CD8-positive, alpha-beta memory T cell (primary cell): ENCODE results near the gene CC2D2A. TPM values are rescaled to one million over a fixed set of nuclear protein-coding genes. Genes with fewer than 3 reads are reported as not detected.

Source experiments
- CTCF ChIA-PET: fragments of 350-600 bp; sonication (Branson Sonifier 250); formaldehyde crosslinking; loops from one replicate; lab custom pipeline; 2021; ENCODE audit warnings: antibody characterized with exemption; lab: Charles Lee
- POLR2A ChIA-PET: fragments of 350-600 bp; sonication (Branson Sonifier 250); formaldehyde crosslinking; loops from one replicate; lab custom pipeline; 2021; ENCODE audit warnings: antibody characterized with exemption; lab: Charles Lee
- DNase-seq, 5 donors: peaks; one replicate each; pipeline versions ENCODE4 v3.0.0 to v3.0.0-alpha.2; 2020 to 2022; ENCODE audit warnings: mixed read lengths in 1 of 5
- H3K27ac ChIP-seq: one replicate; pipeline ENCODE4 v1.7.0; 2013; ENCODE audit warnings: low read depth, mild to moderate bottlenecking, low read length, moderate library complexity
- H3K27me3 ChIP-seq: 2 replicates; pipeline ENCODE4 v1.7.0; 2013; ENCODE audit warnings: low read length, mild to moderate bottlenecking; ENCODE audit not compliant: insufficient read depth, poor library complexity, severe bottlenecking
- H3K36me3 ChIP-seq: 2 replicates; pipeline ENCODE4 v1.7.0; 2013; ENCODE audit warnings: mild to moderate bottlenecking, low read length, moderate library complexity; ENCODE audit not compliant: insufficient read depth
- H3K4me1 ChIP-seq: 2 replicates; pipeline ENCODE4 v1.7.0; 2013; ENCODE audit warnings: mild to moderate bottlenecking, low read length, moderate library complexity; ENCODE audit not compliant: insufficient read depth
- H3K4me3 ChIP-seq: 2 replicates; pipeline ENCODE4 v1.7.0; 2013; ENCODE audit warnings: mild to moderate bottlenecking, low read length
- H3K9me3 ChIP-seq: 2 replicates; pipeline ENCODE4 v1.7.0; 2013; ENCODE audit warnings: mild to moderate bottlenecking, low read length
- H3K27ac Mint-ChIP-seq, 8 donors: one replicate each; pipeline ENCODE4 v1.8.0; 2020 to 2021; ENCODE audit warnings: mixed read lengths in 8 of 8, mild to moderate bottlenecking in 6 of 8, inconsistent platforms in 3 of 8, moderate library complexity in 3 of 8
- H3K27me3 Mint-ChIP-seq, 2 donors: one replicate each; pipeline ENCODE4 v1.8.0; 2020 to 2021; ENCODE audit warnings: mixed read lengths in 2 of 2, mild to moderate bottlenecking in 1 of 2, moderate library complexity in 1 of 2
- H3K36me3 Mint-ChIP-seq, 3 donors: one replicate each; pipeline ENCODE4 v1.8.0; 2020 to 2021; ENCODE audit warnings: mixed read lengths in 3 of 3, inconsistent platforms in 1 of 3, mild to moderate bottlenecking in 1 of 3
- H3K4me1 Mint-ChIP-seq, 3 donors: one replicate each; pipeline ENCODE4 v1.8.0; 2020 to 2021; ENCODE audit warnings: mixed read lengths in 3 of 3, inconsistent platforms in 1 of 3, mild to moderate bottlenecking in 1 of 3
- H3K4me3 Mint-ChIP-seq, 7 donors: one replicate each; pipeline ENCODE4 v1.8.0; 2020 to 2021; ENCODE audit warnings: mixed read lengths in 7 of 7, mild to moderate bottlenecking in 6 of 7, moderate library complexity in 4 of 7, inconsistent platforms in 2 of 7
- H3K9me3 Mint-ChIP-seq, 5 donors: one replicate each; pipeline ENCODE4 v1.8.0; 2020 to 2022; ENCODE audit warnings: mixed read lengths in 5 of 5, mild to moderate bottlenecking in 3 of 5, moderate library complexity in 2 of 5, inconsistent platforms in 1 of 5
- polyA plus RNA-seq: library from polyadenylated mRNA; unstranded; fragments of 300-500 nt; fragmentation: Illumina TruSeq; gene quantifications from one replicate; pipeline ENCODE4 v1.2.3, GENCODE V29; 2021
- total RNA-seq, 2 experiments: library from RNA; stranded (reverse); gene quantifications; one replicate each; pipeline ENCODE4 v1.2.3, GENCODE V29; 2021

CC2D2A gene
- total and polyA plus RNA-seq, 3 experiments from 2014 or later, result 0.14 TPM; not detected in 2

DNA sequence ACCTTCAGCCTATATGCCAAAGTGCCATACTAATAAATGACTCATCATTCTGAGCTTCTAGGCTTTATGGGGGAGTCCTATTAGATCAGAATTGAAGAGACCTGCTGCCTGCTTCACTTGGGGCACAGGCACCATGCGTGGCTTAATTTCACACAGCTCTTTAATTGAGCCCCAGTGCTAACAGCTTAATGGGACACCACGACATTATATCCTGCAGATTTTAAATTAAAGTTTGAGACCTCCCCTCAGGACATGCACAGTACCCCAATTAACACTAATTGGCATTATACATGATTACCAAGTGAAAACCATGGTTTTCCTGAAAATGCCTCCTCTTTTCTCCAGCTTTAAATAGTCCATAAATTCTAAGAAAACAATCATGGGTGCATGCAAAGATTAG lies 35.0 kb upstream of the CC2D2A start:
- H3K9me3 ChIP-seq, result no peaks in the 10 kb centered on the region
- H3K27ac ChIP-seq, result no peak overlapping the region
- ChIA-PET POLR2A (no interaction called here), CTCF (interaction anchor here (1.0 kb wide), 1 partner anchor 38 kb away, joined by 3 read pairs; no protein-coding TSS in a partner anchor)
- H3K27me3 Mint-ChIP-seq, result peaks cover 6 to 7% of the 10 kb centered on the region in 2 donors
- H3K27me3 ChIP-seq, result no peaks in the 10 kb centered on the region
- no peaks in the 10 kb centered on the region for H3K4me1 ChIP-seq
- H3K9me3 Mint-ChIP-seq, result no peaks in the 10 kb centered on the region
- H3K4me1 Mint-ChIP-seq, result no peaks in the 10 kb centered on the region
- peaks cover 0 to 2% (median 0%) of the 10 kb centered on the region in 3 donors for H3K36me3 Mint-ChIP-seq
- H3K27ac Mint-ChIP-seq, result no peak overlapping the region
- H3K4me3 ChIP-seq, result no peak overlapping the region
- no peaks in the 10 kb centered on the region for H3K36me3 ChIP-seq
- DNase-seq, result no peak
- no peak overlapping the region for H3K4me3 Mint-ChIP-seq

DNA sequence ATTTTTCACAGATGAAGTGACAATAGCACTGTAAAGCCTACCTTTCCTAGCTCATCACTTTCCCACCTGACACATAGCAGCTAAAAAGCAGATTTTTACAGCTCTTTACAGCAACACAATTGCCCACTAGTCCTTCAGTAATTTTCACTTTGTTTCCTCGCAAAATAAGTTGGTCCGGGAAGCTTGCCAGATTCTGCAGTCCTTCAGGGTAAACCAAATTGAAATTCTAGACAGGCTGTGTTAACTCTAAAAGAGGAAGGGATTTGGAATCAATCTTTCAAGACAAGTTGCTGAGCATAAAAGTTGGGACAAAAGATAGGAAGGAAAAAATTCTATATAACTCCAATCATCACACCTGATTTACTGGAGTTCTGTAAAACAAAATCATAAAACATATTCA lies 33.2 kb upstream of the CC2D2A start:
- no peaks in the 10 kb centered on the region for H3K9me3 Mint-ChIP-seq

DNA sequence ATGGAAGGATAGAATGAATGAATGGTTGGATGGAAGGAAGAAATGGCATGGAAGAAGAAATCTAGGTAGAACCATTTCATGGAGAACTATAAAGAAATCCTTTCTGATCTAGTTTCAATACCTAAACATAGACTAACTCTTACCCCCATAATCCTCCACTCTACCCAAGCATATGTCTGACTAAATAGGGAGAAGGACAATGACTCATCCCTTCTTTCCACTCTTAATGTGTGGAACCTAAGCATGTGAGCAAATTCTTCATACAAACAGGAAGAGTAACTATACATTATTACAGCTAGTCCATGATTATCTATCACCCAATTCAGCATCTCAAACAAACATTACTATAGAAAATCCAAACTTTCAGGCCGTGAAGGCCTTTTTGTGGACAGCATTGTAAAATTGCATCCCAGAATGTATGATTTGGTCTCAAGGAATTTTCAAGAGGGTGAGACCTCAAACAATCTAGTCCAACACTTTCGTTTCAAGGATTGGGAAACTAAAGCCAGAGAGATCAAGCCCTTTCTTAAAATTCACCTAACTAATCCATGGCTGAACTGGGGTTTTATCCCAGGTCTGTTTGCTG lies 30.6 kb upstream of the CC2D2A start:
- no peaks in the 10 kb centered on the region for H3K9me3 ChIP-seq
- H3K4me1 Mint-ChIP-seq, result no peaks in the 10 kb centered on the region
- DNase-seq, result no peak
- H3K27ac ChIP-seq, result no peak overlapping the region
- H3K27me3 Mint-ChIP-seq, result peaks cover 3 to 7% of the 10 kb centered on the region in 2 donors
- POLR2A ChIA-PET, result no interaction called here
- no peaks in the 10 kb centered on the region for H3K36me3 Mint-ChIP-seq
- H3K9me3 Mint-ChIP-seq, result no peaks in the 10 kb centered on the region
- no peak overlapping the region for H3K4me3 Mint-ChIP-seq
- no peaks in the 10 kb centered on the region for H3K27me3 ChIP-seq
- no peaks in the 10 kb centered on the region for H3K4me1 ChIP-seq
- no peak overlapping the region for H3K4me3 ChIP-seq
- no peak overlapping the region for H3K27ac Mint-ChIP-seq
- no peaks in the 10 kb centered on the region for H3K36me3 ChIP-seq
- CTCF ChIA-PET, result interaction anchor here (1.4 kb wide), 1 partner anchor 43 kb away, joined by 4 read pairs; no protein-coding TSS in a partner anchor

More for the DNA sequence above, 33.2 kb upstream of the CC2D2A start:
- H3K4me1 Mint-ChIP-seq, result no peaks in the 10 kb centered on the region
- Histone ChIP-seq H3K4me3 (no peak overlapping the region), H3K27ac (no peak overlapping the region), H3K9me3 (no peaks in the 10 kb centered on the region), H3K36me3 (no peaks in the 10 kb centered on the region), H3K27me3 (no peaks in the 10 kb centered on the region), H3K4me1 (no peaks in the 10 kb centered on the region)
- H3K4me3 Mint-ChIP-seq, result no peak overlapping the region
- POLR2A ChIA-PET, result no interaction called here
- CTCF ChIA-PET, result no interaction called here
- peaks cover 0 to 2% (median 0%) of the 10 kb centered on the region in 3 donors for H3K36me3 Mint-ChIP-seq
- H3K27me3 Mint-ChIP-seq, result peaks cover 6 to 7% of the 10 kb centered on the region in 2 donors
- H3K27ac Mint-ChIP-seq, result no peak overlapping the region
- DNase-seq, result no peak

DNA sequence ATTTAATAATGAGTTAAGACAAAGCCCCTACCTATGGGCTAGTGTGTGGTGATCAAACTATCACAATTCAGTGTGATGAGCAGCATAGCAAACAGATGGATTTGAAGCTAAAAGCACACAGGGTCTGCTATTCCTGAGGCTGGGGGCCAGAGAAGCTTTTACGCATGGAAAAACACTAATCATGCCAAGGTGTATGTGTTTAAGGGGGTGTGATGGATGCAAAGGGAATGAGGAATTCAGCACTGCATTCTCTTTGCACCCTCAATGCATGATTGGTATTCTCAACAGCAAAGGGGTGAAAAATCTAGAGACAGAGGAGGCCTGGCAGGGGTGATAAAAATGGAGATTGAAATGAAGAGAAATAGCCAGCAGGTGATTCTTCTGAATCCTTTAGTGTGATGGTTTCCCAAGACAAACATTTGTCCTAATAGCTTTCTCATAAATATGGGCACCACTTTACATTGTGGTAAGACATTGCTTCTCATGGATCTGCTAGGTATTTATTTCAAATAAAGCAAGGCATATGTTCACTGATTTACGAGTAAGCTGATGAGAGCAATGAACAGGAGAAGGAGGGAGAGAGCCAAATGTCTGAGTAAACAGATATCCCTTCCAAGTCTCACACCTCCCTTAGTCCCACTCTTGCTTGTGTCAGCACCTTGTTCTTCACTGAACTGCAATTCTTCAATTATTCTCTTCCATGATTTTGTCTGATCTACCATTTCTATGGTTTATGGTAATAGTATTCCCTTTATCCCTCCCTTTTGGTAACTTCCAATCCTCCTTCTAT lies 26.1 kb upstream of the CC2D2A start:
- Mint-ChIP-seq H3K9me3 (no peaks in the 10 kb centered on the region), H3K27me3 (peaks cover 4% of the 10 kb centered on the region in 2 donors), H3K36me3 (peaks cover 0 to 4% (median 0%) of the 10 kb centered on the region in 3 donors), H3K4me1 (no peaks in the 10 kb centered on the region), H3K4me3 (no peak overlapping the region), H3K27ac (peak overlapping the region in 1 of 8 donors; percentile 65)
- H3K36me3 ChIP-seq, result no peaks in the 10 kb centered on the region
- H3K4me1 ChIP-seq, result no peaks in the 10 kb centered on the region
- H3K27ac ChIP-seq, result no peak overlapping the region
- H3K27me3 ChIP-seq, result no peaks in the 10 kb centered on the region
- no peak overlapping the region for H3K4me3 ChIP-seq
- no peak for DNase-seq
- ChIA-PET POLR2A (no interaction called here), CTCF (no interaction called here)
- no peaks in the 10 kb centered on the region for H3K9me3 ChIP-seq

DNA sequence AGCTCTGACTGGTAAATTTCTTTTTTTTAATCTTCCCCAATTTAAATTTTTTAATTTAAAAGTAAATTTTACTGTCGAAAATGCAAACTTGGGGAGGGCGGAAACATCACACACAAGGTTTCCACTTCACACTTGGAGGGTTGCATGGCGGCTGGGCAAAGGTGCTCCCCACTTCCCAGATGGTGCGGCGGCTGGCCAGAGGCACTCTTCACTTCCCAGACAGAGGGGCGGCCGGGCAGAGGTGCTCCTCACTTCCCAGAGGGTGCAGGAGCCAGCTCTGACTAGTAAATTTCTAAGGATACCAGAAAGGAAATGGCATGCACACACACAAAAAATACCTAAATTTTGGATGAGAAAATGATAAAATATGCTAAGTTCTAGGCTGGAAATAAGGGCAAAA lies 25.4 kb upstream of the CC2D2A start:
- Histone ChIP-seq H3K36me3 (no peaks in the 10 kb centered on the region), H3K4me3 (no peak overlapping the region), H3K9me3 (no peaks in the 10 kb centered on the region), H3K27me3 (no peaks in the 10 kb centered on the region), H3K4me1 (no peaks in the 10 kb centered on the region), H3K27ac (no peak overlapping the region)
- no peaks in the 10 kb centered on the region for H3K4me1 Mint-ChIP-seq
- POLR2A ChIA-PET, result no interaction called here
- peaks cover 0 to 4% (median 0%) of the 10 kb centered on the region in 3 donors for H3K36me3 Mint-ChIP-seq
- H3K27me3 Mint-ChIP-seq, result peaks cover 3 to 8% of the 10 kb centered on the region in 2 donors
- no peak overlapping the region for H3K27ac Mint-ChIP-seq
- no peaks in the 10 kb centered on the region for H3K9me3 Mint-ChIP-seq
- no peak overlapping the region for H3K4me3 Mint-ChIP-seq
- no peak for DNase-seq
- CTCF ChIA-PET, result no interaction called here

DNA sequence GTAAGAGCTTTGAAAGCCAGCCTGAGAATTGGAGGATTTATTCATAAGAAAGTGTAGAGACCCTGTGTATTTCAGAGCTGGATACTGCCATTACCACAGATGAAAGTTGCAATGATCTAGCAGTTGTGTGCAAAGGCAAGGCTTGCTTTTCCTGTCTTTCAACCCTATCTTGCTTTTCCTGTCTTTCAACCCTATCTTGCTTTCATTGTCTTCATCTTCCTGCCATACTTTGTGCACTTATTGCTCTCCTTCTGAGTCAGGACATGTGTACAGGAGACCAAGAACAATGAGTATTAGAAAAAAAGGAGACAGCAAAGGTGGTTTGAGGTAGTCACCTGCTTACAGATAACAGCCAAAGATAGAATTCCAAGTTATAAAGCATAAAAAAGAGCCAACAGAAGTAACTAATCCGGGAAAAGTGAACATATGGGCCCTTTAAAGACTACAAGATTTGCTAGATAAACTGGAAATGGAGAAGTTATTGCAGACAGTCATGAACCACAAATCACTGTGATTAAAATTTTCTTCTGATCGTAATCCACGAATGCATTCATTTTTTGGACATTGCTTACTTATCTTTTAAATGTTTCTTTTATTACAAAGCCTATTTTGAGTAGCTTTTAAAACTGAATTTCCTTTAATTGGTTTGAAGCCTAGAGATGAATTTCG lies 24.7 kb upstream of the CC2D2A start:
- ChIA-PET CTCF (no interaction called here), POLR2A (no interaction called here)
- Histone ChIP-seq H3K27me3 (no peaks in the 10 kb centered on the region), H3K9me3 (no peaks in the 10 kb centered on the region), H3K4me3 (no peak overlapping the region), H3K36me3 (no peaks in the 10 kb centered on the region), H3K4me1 (no peaks in the 10 kb centered on the region), H3K27ac (no peak overlapping the region)
- no peaks in the 10 kb centered on the region for H3K9me3 Mint-ChIP-seq
- no peak overlapping the region for H3K4me3 Mint-ChIP-seq
- H3K27ac Mint-ChIP-seq, result no peak overlapping the region
- H3K4me1 Mint-ChIP-seq, result no peaks in the 10 kb centered on the region
- DNase-seq, result no peak
- H3K36me3 Mint-ChIP-seq, result peaks cover 0 to 4% (median 0%) of the 10 kb centered on the region in 3 donors
- H3K27me3 Mint-ChIP-seq, result peaks cover 3 to 8% of the 10 kb centered on the region in 2 donors

DNA sequence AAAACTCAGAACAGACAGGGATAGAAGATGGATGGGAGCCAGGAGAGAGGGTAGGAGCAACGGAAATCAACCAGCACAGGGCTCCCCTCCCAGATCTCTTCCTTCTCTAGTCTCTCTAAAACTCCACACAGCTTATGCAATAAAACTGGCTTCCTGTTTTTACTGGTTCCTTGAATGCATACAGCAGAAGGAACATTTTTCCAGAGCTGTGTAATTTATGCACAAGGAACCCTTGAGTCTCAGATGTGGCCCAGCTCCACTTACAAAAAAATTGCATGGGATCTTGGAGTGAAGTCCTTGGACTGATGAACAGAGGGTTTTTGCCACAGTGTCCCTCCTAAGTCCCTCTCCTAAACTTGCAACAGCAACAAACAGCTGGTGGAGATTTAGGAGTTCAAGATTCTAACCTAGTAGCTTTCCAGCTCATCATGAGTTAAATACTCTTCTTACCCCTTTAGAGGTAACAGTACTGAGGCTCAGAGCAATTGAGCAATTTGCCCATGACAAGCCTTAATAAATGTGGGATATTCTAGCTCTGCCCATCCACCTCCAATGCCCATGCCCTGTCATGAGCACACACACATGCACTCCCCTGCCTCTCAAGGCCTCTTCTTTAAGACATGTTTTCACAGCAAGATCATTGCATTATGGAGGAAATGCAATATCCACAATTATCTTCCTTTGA lies 18.4 kb upstream of the CC2D2A start:
- H3K36me3 Mint-ChIP-seq, result peaks cover 0 to 4% (median 0%) of the 10 kb centered on the region in 3 donors
- POLR2A ChIA-PET, result no interaction called here
- peak overlapping the region in 1 of 8 donors; percentile 33 for H3K27ac Mint-ChIP-seq
- H3K4me1 Mint-ChIP-seq, result no peaks in the 10 kb centered on the region
- DNase-seq, result no peak
- Histone ChIP-seq H3K9me3 (no peaks in the 10 kb centered on the region), H3K4me3 (no peak overlapping the region), H3K27me3 (no peaks in the 10 kb centered on the region), H3K36me3 (no peaks in the 10 kb centered on the region), H3K4me1 (no peaks in the 10 kb centered on the region), H3K27ac (no peak overlapping the region)
- H3K9me3 Mint-ChIP-seq, result no peaks in the 10 kb centered on the region
- CTCF ChIA-PET, result no interaction called here
- H3K4me3 Mint-ChIP-seq, result no peak overlapping the region
- H3K27me3 Mint-ChIP-seq, result peaks cover 3 to 8% of the 10 kb centered on the region in 2 donors
